Skeletal muscle tissue (tissue), 4 donors: ENCODE data around the gene ZNF750. TPM values are rescaled to one million over a fixed set of nuclear protein-coding genes. Genes with fewer than 3 reads are reported as not detected.
A peak's percentile ranks its signal among the peaks of the same experiment; 100 is the strongest.

ENCODE experiments used
- H3K27ac ChIP-seq: one replicate; pipeline ENCODE4 v1.7.0; 2013; ENCODE audit warnings: mild to moderate bottlenecking, low read depth, low read length, inconsistent platforms
- H3K27me3 ChIP-seq, 3 donors: one replicate each; pipeline ENCODE4 v1.7.0; 2013; ENCODE audit warnings: low read length in 3 of 3; ENCODE audit not compliant: control insufficient read depth in 3 of 3, insufficient read depth in 3 of 3
- H3K36me3 ChIP-seq, 3 donors: one replicate each; pipeline ENCODE4 v1.7.0; 2013; ENCODE audit warnings: low read length in 3 of 3; ENCODE audit not compliant: control insufficient read depth in 3 of 3, insufficient read depth in 3 of 3
- H3K4me1 ChIP-seq, 3 donors: one replicate each; pipeline ENCODE4 v1.7.0; 2013; ENCODE audit warnings: low read length in 3 of 3, mild to moderate bottlenecking in 3 of 3; ENCODE audit not compliant: control insufficient read depth in 3 of 3, insufficient read depth in 3 of 3
- H3K4me3 ChIP-seq, 3 donors: one replicate each; pipeline ENCODE4 v1.7.0; 2013; ENCODE audit warnings: low read length in 3 of 3
- H3K9ac ChIP-seq, 3 donors: one replicate each; pipeline ENCODE4 v1.7.0; 2013; ENCODE audit warnings: low read length in 3 of 3, mild to moderate bottlenecking in 3 of 3, moderate library complexity in 2 of 3, low read depth in 1 of 3
- H3K9me3 ChIP-seq, 3 donors: one replicate each; pipeline ENCODE4 v1.7.0; 2013; ENCODE audit warnings: low read length in 3 of 3; ENCODE audit not compliant: control insufficient read depth in 3 of 3
- total RNA-seq: library from RNA; depleted of rRNA; stranded (reverse); fragments of >200 nt; gene quantifications from one replicate; pipeline ENCODE4 v1.2.3, GENCODE V29; 2014
- donor health status: Osteomylitis.

ZNF750 gene
- total RNA-seq, 1 donor from 2014 or later = not detected

DNA sequence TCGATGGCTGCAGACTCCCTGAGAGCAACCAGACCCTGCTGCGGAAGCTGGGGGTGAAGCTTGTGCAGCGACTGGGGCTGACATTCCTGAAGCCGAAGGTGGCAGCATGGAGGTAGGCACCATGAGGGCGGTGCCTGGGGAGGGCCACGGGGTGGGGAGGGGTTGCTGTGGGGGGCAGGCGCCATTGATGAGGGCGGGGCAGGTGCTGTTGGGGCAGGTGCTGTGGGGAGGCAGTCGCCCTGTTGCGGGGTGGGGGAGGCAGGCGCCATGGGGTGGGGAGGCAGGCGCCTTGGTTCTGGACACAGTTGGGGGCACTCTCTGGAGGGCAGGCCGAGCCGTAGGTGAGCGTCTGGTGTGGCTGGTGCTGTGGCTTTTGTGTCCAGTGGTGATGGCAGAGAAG is 38.9 kb downstream of the ZNF750 start:
- Histone ChIP-seq H3K9me3 (no peaks in the 10 kb centered on the region), H3K36me3 (peaks cover 10 to 16% (median 16%) of the 10 kb centered on the region in 3 donors), H3K4me1 (peaks cover 18 to 19% (median 19%) of the 10 kb centered on the region in 3 donors), H3K27me3 (no peaks in the 10 kb centered on the region), H3K27ac (no peak overlapping the region), H3K9ac (no peak overlapping the region), H3K4me3 (no peak overlapping the region)

DNA sequence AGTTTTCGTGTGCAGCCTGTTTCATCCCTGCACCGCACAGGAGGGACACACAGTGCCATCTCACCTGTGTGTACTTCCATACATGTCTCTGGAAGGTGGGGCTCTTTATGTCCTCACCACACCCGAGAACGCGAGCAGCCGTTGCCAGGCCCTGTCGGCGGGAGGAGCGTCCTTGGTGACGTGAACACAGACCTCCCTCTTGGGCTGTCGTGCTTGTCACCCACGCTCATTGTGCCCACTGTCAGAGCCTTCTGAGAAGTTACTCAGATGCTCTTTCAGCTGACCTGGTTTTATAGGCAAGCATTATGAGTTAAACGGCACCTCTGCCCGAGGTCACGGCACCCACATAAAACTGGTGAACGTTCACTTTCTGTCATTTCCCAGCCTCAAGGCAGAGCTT is 40.2 kb downstream of the ZNF750 start:
- Histone ChIP-seq H3K4me1 (peaks cover 14 to 16% (median 16%) of the 10 kb centered on the region in 3 donors), H3K27me3 (no peaks in the 10 kb centered on the region), H3K27ac (no peak overlapping the region), H3K9me3 (no peaks in the 10 kb centered on the region), H3K36me3 (peaks cover 10 to 16% (median 14%) of the 10 kb centered on the region in 3 donors), H3K4me3 (no peak overlapping the region), H3K9ac (no peak overlapping the region)

DNA sequence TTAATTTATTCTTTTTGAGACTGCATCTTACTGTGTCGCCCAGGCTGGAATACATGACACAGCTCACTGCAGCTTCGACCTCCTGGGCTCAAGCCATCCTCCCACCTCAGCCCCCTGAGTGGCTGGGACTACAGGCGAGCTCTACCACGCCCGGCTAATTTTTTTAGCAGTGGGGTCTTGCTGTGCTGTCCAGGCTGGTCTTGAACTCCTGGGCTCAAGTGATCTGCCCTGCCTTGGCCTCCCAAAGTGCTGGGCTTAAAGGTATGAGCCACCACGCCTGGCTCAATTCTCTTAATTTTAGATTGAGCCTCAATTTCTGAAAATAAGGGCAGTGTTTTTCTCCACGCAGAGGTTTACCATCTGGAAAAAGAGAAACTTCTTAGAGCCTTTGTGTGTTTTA is 41.1 kb downstream of the ZNF750 start:
- H3K4me3 ChIP-seq = no peak overlapping the region
- peaks cover 13 to 18% (median 15%) of the 10 kb centered on the region in 3 donors for H3K4me1 ChIP-seq
- no peaks in the 10 kb centered on the region for H3K27me3 ChIP-seq
- H3K36me3 ChIP-seq = peaks cover 10 to 16% (median 14%) of the 10 kb centered on the region in 3 donors
- H3K27ac ChIP-seq = no peak overlapping the region
- no peaks in the 10 kb centered on the region for H3K9me3 ChIP-seq
- H3K9ac ChIP-seq = no peak overlapping the region

DNA sequence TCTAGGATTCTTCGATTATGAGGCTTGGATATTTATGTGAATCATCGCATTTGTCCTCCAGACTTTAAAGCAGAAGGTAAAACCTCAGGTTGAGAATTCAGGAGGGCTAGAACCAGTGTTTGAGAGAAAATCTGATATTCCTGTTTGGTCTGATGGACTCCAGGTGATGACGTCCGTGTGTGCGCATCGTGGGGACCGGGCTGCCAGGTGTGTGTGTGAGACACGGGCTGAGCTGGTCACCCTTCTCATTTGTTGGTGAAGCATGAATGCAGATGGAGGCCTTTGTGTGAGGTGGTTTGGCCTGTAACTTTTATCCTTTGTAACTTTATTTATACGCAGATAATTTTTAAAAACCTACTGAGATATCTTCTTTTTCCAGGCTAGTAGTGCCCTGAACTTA is 42.8 kb downstream of the ZNF750 start:
- Histone ChIP-seq H3K4me1 (peaks cover 15 to 23% (median 15%) of the 10 kb centered on the region in 3 donors), H3K36me3 (peaks cover 10 to 16% (median 14%) of the 10 kb centered on the region in 3 donors), H3K4me3 (no peak overlapping the region), H3K9ac (no peak overlapping the region), H3K27me3 (no peaks in the 10 kb centered on the region), H3K9me3 (no peaks in the 10 kb centered on the region), H3K27ac (no peak overlapping the region)

DNA sequence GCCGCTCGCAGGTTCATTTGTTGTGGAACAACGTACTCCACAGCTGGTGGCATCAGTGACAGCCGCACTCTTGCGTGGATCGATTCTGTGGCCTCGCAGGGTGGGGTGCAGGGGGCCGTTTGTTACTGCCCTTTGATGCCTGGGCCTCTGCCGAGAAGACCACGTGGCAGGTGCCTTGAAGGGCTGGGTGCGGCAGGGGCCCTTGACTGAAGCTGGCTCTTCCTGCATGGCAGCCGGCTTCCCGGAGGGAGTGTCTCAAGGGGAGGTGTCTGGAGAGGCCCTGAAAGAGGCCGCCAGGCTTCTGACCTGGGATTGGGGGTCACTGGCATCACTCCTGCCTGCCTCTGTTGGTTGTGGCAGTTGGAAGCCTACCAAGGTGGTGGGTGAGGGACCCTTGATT is 44.2 kb downstream of the ZNF750 start:
- H3K9me3 ChIP-seq = no peaks in the 10 kb centered on the region
- no peak overlapping the region for H3K9ac ChIP-seq
- H3K4me1 ChIP-seq = peaks cover 15 to 23% (median 15%) of the 10 kb centered on the region in 3 donors
- H3K27me3 ChIP-seq = no peaks in the 10 kb centered on the region
- no peak overlapping the region for H3K4me3 ChIP-seq
- H3K36me3 ChIP-seq = peaks cover 7 to 14% (median 10%) of the 10 kb centered on the region in 3 donors
- H3K27ac ChIP-seq = peak overlapping the region; percentile 75

DNA sequence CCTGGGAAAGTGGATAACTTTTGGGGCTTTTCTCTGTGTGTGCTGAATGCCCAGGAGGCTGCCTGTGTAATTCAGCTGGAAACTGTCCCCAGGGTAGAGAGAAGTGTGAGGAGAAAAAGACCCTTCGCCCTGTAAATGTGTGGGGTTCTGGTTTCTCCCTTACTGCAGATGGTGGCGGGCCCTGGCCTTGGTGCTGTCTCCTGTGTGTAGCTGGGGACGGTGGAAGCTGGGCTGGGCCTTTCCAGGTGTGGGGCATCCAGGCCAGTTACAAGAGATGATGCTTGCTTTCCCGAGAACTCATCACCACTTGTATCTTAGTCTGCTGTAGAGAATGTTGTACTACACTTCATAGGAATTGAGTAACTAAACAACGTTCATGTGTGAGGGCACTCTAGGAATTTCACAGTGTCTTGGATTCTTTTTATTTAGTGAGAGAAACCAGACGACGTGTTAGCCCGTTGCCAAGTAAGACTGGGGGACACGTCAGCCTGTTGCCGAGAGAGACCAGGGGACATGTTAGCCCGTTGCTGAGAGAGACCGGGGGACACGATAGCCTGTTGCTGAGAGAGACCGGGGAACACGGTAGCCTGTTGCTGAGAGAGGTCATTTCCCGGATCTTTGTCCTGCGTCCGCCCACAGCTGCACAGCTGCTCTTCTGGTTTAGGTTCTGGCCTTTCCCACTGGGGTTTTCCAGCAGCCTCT is 44.9 kb downstream of the ZNF750 start:
- H3K9ac ChIP-seq = peak overlapping the region in 2 of 3 donors; percentile 5 to 33

DNA sequence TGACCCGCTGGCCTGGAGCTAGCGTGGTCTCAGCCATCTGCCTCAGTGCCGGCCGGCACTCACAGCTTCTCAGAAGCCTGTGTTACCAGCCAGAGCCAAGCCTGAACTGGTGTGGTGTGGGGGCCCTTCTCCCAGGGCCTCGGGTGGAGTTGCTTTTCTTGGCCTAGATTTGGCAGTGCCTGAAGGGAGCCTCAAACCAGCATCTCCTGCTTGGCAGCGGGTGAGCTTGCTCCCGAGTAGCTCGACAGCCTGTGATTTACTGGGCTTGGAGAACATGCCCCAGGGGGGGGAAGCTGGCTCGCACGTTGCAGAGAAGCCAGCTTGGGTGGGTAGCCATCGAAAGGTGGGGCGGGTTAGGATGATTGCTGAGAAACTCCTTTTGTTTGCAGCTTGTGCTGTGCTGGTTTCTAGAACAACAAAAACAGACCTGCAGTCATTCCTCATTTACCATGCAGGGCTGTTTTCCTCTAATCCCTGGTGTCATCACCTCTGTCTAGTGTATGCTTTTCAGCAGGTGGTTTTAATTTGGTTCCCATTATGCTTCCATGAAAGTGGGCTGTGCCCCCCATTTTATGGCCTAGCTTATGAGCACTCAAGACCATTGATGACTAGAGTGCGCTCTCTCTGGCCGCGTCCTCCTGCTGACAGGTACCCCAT is 45.7 kb downstream of the ZNF750 start:
- H3K4me3 ChIP-seq = no peak overlapping the region
- H3K27me3 ChIP-seq = no peaks in the 10 kb centered on the region
- H3K36me3 ChIP-seq = peaks cover 0 to 4% (median 3%) of the 10 kb centered on the region in 3 donors
- peak overlapping the region; percentile 75 for H3K27ac ChIP-seq
- H3K9ac ChIP-seq = peak overlapping the region in 1 of 3 donors; percentile 3
- no peaks in the 10 kb centered on the region for H3K9me3 ChIP-seq
- H3K4me1 ChIP-seq = peaks cover 15 to 23% (median 15%) of the 10 kb centered on the region in 3 donors

More for the DNA sequence above, 44.9 kb downstream of the ZNF750 start:
- no peaks in the 10 kb centered on the region for H3K9me3 ChIP-seq
- H3K4me3 ChIP-seq = no peak overlapping the region
- H3K36me3 ChIP-seq = peaks cover 5 to 7% (median 6%) of the 10 kb centered on the region in 3 donors
- peak overlapping the region; percentile 75 for H3K27ac ChIP-seq
- H3K4me1 ChIP-seq = peaks cover 15 to 23% (median 15%) of the 10 kb centered on the region in 3 donors
- no peaks in the 10 kb centered on the region for H3K27me3 ChIP-seq

DNA sequence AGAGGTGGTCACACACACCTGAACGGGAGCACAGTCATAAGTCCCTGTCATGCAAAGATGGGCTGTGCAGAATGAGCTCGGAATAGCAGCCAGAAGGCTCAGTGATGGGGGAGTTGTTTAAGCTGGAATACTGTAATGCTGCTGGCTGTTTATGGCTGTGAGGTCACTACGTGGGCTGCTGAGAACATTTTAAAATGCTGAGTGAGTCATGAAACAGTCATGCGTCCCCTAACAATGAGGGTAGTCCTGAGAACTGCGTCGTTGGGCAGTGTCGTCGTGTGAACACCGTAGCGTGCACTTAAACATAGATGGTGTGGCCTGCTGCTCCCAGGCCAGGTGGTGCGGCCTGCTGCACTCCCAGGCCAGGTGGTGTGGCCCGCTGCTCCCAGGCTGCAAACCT is 48.3 kb downstream of the ZNF750 start:
- H3K9ac ChIP-seq = no peak overlapping the region
- no peaks in the 10 kb centered on the region for H3K27me3 ChIP-seq
- peaks cover 23 to 37% (median 29%) of the 10 kb centered on the region in 3 donors for H3K4me1 ChIP-seq
- peaks cover 0 to 2% (median 0%) of the 10 kb centered on the region in 3 donors for H3K36me3 ChIP-seq
- H3K27ac ChIP-seq = no peak overlapping the region
- H3K9me3 ChIP-seq = no peaks in the 10 kb centered on the region
- H3K4me3 ChIP-seq = no peak overlapping the region

DNA sequence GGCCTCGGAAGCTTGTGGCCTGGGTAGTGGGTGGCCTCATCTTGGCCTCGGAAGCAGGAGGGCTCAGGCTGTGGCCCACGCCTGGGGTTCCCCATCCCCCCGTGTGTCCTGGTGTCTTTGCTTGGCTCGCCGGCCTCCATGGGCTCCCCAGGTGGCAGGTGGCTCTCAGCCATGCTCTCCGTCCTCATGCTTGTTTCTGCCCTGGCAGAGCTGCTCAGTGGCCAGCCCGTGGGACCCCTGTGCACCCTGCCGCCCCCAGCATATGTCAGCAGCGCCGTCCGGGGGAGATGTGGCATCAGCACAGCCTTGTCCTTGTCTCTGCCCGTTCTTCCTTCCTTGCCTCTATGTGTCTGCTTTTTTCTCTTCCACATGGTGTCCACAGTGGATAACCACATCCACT is 49.4 kb downstream of the ZNF750 start:
- H3K9ac ChIP-seq = no peak overlapping the region
- H3K36me3 ChIP-seq = peaks cover 0 to 2% (median 0%) of the 10 kb centered on the region in 3 donors
- no peaks in the 10 kb centered on the region for H3K9me3 ChIP-seq

DNA sequence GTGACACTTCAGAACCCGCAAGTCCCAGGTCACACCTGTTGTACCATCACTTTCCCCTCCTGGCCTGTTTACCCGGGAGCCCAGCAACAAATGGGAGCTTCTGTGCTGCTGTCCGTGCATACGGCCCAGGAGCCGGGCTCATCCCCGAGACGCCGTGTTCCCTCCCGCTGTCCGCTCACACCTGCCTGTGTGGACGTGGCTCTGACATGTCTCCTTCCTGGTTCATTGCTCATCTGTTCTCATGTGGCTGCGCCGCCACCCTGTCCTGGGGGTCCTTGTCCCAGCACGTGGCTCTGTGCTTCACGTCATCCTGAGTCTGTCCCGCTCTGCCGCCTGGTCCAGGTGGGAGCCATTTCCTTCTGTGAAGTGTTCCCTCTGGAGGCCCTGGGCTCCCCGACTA is 50.0 kb downstream of the ZNF750 start:
- H3K27ac ChIP-seq = no peak overlapping the region
- no peaks in the 10 kb centered on the region for H3K27me3 ChIP-seq
- peaks cover 15 to 32% (median 30%) of the 10 kb centered on the region in 3 donors for H3K4me1 ChIP-seq
- H3K9ac ChIP-seq = no peak overlapping the region
- no peaks in the 10 kb centered on the region for H3K9me3 ChIP-seq
- peaks cover 0 to 2% (median under 1%) of the 10 kb centered on the region in 3 donors for H3K36me3 ChIP-seq
- no peak overlapping the region for H3K4me3 ChIP-seq

More for the DNA sequence above, 49.4 kb downstream of the ZNF750 start:
- Histone ChIP-seq H3K4me1 (peaks cover 18 to 36% (median 32%) of the 10 kb centered on the region in 3 donors), H3K4me3 (no peak overlapping the region), H3K27ac (no peak overlapping the region), H3K27me3 (no peaks in the 10 kb centered on the region)
